Measurements from ENCODE around the gene MAML3.
A peak's percentile ranks its signal among the peaks of the same experiment; 100 is the strongest.

MAML3 gene

DNA sequence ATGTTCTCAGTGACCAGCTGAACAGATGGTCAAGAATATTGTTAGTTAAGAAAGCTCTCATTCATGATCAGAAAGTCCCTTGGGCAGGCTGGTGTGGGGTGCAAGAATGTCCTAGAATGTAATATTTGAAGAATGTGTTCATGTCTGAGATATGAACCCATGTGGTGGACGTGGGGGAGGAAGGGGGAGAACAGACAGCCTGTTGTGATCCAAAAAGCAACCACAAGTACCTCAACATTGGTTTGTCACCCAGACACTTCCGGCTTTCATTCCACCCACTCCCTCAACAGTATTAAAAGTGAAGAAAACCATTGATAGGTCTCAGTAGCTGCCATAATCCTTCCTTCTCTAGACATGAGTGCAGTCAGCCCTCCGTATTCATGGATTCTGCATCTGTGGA is 82.2 kb downstream of the MAML3 start:
- peak; percentile 83 for DNase-seq (ENCODE audit: low read depth)

DNA sequence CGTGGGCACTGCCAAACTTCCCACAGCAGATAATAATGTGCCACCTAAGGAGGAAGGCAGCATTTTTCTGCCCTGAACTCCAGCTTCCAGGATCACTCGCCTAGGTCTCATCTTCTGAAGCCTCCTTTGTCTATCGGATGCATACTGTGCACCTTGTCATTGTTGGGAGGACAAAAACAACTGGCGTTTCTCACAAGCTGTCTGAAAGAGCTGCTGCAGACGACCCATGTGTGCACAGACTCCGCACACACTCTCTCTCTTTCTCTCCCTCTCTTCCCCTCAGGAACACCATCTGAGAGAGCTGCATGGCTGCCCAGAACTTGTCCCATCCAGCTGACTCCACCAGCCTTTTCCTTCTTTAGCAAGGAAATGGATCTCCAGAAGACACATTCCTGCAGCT is 83.0 kb downstream of the MAML3 start:
- no peak for DNase-seq (ENCODE audit: low read depth)

DNA sequence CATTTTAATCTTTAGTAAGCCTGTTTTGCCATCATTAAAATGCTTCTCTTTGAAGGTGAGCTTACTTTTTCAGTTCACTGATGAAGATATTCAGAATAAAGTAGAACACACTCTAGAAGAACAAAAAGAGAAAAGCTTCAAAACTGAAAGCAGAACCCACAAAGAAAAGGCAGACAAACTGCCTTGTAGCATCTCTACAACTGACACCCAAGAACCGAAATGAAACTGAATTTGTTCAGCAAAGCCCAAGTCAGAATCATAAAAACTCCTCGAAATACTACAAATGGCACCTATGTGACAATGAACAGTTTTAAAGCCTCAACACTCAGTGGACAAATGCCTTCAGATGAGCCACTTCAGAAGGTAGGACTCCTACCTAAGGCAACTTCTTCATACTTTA is 83.6 kb downstream of the MAML3 start:
- no peak for DNase-seq (ENCODE audit: low read depth)

DNA sequence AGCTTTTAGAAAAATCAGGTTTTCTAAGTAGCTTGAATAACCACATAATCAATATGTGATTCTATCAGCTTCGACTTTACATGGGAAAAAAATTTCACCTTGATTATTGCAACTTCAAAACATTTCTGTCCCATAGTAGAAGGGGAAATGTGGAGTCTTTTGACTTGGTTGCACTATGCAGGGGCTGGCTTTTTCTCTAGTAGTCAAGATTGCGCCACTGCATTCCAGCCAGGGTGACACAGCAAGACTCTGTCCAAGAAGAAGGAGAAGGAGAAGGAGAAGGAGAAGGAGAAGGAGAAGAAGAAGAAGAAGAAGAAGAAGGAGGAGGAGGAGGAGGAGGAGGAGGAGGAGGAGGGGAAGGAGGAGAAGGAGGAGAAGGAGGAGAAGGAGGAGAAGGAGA is 84.9 kb downstream of the MAML3 start:
- no peak for DNase-seq (ENCODE audit: low read depth)

DNA sequence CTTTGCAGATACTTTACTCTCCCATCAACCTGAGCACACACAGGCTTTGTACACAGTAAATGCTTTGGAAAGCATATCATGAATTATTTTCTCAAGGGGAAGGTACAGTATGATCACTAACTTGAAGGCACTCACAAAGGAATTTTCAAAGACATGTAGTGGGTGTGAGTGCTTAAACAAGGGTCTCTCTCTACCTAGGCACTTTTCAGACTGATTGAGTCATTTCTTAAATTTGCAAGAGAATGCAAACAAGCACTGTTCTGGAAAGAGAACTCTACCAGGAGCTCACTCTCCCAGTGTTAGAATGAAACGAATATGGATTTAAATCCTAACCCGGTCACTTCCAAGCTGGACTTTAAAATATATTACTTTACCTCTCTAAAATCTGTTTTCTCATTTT is 85.7 kb downstream of the MAML3 start:
- no peak for DNase-seq (ENCODE audit: low read depth)

DNA sequence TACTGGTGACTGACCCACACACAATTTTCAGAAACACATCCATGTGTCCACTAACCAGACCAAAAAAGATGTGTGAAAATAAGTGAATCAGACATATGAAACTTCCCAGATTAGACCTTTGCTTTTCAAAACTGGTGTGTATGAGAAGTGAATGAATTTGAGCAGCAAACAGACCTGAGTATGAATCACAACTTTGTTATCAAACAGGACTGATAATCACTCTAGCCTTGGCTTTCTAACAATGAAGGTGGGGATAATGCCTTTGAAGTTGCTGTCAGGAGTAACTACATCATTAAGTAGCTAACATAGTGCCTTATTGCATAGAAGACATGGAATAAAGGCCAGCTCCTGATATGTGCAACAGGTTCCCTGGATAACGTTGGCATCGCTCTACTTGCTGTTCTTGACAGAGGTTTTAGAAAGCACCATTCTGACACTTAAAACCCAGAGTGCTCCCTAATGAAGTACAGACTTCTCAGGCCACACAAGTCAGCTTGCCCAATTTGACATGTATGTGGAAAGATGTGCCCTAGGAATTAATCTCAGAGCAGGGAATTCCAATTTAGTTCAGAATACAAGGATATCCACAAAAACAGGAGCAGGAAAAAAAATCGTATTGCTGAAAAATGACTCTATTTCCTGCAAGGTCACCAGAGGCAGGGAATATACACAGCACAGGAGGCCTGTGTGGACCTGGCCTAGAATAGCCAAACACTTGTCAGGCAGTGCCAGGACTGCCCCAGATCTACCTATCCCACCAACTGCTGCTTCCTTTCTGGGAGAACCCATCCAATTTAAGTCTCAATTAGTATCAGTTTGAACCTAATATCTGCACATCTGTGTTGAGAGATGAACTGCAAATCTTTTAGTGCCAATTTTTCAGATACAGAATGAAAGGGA is 87.7 kb downstream of the MAML3 start:
- no peak for DNase-seq (ENCODE audit: low read depth)

DNA sequence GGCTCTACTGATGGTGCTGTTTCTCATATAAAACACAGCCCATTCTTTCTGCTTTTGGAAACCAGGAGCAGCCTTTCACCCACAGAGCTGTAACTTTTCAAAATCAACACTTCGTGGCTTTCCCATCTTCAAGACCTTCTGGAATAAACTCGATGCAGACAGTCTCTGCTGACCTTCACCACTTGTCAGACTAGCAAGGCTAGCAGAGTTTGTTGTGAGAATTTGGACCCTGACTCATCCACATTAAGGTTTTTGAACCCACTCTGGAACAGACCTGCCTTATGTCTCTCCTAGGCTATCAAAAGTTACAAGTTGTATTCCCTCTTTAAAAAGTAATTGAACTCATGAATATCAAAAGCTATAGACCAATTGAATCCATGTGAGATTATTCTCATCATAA is 88.6 kb downstream of the MAML3 start:
- no peak for DNase-seq (ENCODE audit: low read depth)

DNA sequence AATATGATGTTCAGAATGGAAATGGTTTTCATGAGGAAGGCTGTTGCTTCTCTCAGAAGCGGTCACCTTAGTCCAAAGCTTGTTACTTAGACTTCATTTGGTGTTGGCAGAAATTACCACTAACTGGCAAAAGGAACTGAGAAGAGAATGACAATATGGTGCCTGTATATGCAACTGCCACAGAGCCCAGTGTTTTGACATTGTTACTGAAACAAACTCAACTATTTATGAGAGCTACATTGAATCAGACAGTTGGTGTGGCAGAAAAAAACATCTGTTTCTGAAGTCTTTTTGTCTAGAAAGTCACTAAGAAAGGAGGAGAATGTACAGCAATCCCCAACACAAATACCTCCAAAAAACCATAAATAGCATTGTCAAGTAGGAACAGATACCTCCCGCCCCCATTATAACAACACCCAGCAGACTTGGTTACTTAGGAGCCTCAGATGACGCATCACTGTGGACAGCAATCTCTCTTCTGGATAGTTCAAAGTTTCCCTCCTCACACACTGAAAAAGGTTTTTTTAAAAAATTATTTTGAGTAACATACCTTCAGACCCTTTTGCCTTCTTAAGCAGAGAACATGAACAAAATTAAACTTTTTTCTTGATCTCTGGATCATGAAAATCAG is 92.2 kb downstream of the MAML3 start:
- no peak for DNase-seq (ENCODE audit: low read depth)

DNA sequence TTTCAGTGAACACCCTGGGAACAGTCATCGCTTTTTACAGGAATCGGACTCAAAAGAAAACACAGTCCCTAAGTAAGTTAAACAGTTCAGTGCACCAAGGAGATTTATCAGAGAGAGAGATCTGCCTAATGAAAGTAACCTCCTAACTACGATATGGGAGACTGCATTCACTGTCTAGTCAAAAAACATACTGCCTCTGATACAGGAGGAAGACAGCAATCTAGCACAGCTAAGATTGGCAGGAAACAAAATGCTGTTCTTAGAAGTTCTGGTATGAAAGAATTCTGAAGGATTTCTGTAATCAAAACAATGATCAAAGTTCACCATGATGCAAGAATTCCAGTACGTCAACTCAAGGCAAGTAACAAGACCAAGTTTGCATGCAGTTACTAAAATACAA is 92.8 kb downstream of the MAML3 start:
- DNase-seq (ENCODE audit: low read depth) = no peak

DNA sequence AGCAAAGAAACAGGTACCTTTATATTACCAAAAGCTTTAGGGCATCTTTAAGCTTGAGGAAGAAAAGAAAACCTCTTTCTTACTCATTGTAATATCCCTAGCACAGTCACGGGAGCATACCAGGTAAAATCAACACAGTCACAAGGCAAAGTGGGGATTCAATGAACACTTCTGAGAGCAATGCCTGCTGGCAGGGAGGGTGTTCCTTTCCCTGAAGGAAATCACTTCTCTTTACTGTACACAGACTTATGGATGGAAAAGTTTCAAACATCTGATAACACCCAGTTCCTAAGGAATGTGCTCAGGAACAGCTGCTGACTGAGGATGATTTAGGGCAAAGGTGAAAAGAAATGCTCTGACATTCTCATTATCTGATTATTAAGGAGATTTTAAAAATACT is 94.8 kb downstream of the MAML3 start:
- no peak for DNase-seq (ENCODE audit: low read depth)

DNA sequence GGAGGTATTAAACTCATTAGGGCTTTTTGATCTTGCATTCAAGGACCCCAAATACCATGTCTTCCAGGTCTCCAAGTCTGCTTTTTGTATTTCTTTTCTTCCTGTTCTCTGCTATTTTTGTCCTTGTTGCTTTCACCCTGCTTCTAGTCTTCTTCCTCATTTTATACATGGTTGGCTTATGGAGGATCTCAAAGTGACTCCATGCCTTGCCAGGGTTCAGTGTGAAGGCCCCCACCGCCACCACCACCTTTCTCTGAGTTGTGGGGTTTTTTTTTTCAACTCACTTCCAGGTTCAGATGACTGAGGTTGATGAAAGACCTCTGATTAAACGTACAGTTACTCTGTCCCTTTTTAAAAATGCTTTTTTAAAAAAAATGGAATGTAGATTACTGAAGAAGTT is 96.3 kb downstream of the MAML3 start:
- DNase-seq (ENCODE audit: low read depth) = no peak

DNA sequence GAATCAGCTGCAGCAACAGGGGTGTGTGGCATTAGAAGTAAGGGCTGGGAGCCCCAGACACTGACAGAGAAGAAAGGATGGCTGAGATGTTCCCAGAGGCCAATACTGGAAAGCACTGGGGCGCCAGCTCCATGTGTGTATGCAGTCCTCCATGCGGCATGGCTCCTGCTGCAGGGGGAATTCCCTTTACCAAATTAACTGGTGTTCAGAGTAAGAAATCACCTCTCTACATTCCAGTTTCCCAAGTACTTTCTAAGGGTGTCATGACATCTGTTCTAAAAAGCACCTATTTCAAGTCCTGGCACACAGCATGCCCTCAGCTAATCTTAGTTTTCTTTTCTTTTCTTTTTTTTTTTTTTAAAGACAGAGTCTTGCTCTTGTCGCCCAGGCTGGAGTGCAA is 98.0 kb downstream of the MAML3 start:
- DNase-seq (ENCODE audit: low read depth) = no peak

DNA sequence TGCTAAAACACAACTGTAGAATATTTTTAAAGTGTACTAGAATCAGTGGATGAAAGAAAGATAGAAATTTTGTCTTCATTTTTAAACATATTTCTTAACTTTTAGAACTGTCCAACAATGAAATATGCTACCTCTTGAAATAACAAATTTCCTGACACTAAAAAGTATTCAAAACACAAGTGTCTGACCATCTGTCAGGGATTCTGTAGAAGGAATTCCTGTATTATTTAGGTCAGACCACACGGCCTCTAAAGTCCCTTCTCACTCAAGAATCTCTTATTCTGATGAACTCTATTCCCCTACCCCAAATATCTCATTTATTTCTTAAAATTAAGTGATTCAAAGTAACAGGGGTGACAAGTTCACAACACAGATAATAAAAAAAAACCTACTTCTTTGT is 99.1 kb downstream of the MAML3 start:
- DNase-seq (ENCODE audit: low read depth) = no peak

DNA sequence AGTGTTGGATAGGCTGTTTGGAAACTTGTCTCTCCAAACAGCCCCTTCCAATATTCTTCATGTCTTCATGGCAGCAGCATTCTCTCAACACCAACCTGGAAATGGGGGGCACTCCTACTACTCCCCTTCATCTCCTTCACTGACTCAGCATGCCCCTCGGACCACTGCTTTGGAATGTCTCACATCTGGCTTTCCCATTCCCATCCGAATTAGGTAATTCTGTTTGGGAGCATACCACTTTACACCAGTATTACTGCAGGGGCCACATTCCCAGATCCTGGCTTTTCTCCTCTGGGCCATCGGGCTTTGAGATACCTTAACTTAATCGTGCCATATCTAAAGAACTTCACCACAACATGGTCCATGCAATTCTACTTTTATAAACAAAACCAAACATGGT is 100.8 kb downstream of the MAML3 start:
- DNase-seq (ENCODE audit: low read depth) = no peak

DNA sequence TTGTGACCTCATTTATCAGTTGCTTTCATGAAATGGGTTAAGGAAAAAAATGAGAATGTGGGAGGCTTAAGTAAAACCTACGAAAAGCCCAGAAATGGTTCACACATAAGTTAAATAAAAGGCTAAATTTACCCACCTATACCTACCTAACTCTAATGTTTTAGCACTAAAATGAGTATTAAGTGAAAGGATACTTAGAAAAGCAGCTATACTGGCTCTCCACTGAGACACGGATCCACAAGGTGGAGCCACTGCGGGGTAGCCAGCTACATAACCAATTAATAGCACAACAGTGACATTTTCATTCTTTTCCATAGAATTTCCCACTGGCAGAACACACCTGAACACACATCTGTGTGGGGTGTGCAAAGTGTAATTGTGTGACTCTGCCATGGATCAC is 101.9 kb downstream of the MAML3 start:
- no peak for DNase-seq (ENCODE audit: low read depth)

DNA sequence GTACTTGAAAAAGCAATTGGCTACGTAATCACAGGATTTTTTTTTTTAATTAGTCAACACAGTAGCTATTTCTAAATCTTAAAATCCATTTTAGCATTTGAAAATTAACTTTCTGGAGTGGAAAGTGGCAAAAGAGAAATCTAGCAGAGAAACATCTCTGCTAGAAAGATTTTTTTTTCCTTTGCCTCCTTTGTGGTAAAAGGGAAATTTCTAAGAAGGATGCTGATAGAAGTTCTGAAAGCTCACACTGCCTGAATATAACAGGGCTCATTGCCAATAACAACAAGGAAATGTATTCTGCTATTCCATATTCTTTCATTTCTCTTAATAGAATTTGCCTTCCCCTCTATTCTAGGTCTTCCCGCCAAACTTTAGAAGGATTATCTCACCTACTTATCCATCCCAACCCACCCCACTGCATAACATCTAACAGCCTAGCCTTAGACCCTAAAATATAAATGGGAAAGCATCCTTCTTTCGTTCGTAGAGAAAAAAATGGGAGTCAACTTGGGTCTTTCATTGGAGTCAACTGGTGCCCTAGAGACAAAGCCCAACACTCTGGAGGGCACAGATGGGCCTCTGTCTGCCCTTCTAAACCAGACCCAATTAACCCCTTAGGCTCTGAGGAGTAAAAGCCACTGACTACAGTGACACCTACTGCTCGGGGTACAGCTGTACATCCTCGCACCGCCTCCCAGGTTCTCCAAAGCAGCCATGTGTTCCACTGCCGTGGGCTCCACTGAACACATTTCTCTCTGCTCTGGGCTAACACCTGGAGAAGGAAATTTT is 103.9 kb downstream of the MAML3 start:
- no peak for DNase-seq (ENCODE audit: low read depth)

DNA sequence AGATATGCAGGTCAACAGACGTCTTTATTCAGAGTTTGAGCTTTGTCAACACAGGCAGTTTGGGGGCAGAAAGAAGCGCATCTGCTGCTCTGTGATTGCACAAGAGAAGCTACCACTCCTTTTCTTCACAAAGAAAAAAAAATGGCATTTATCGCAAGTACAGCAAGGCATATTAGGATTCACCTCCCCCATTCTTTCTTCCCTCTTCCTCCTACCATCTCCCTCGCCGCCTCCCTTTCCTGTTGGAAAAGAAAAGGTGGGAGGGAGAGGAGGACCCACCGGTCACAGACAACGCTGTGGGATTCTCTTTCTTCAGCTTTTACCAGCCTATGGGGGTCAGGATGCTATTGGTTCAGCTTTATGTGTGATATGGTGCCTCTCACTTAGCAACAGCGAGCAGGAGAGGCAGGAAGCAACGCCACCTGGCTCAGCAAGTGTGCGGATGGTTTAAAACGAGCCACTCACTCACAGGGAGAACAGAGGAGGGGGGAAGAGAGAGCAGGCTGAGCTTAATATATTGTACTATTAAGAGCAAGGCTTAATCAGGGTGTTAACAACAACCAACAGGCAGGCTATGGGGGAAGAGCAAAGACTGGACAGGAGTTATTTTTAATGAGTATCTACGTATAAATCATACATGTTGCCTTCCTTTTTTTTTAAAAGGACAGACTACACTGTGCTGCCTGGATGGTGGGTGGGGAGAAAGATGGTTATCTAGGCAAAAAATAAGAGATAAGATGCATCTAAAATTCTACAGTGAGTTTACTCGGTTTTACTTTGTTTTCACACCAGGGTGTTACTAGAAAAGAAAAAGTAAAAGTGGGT is 104.7 kb downstream of the MAML3 start:
- no peak for DNase-seq (ENCODE audit: low read depth)

DNA sequence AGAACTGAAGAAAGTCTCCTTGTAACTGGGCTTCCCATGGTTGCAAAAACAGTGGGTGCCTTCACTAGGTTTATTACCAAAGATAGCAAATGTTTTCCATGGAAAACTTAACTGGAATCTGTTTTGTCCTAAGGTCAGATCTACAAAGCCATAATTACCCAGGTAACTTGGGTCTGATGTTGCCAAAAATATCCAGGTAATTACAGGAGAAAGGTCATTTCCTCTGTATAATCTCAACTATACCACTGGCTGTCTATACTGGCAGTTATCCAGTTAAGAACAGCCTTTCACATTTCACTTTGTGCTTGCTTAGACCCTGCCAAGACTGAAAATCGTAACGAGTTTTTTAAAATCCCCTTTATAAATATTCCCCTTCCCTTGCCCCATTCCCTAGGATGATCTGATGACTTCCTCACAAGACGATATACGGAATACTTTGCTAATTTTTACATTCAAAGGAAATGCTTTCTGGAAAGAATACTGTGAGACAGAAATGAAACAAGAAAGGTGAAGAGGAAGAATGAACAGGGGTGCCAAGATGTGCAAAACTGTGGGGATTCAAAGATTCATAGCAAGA is 105.5 kb downstream of the MAML3 start:
- no peak for DNase-seq (ENCODE audit: low read depth)

DNA sequence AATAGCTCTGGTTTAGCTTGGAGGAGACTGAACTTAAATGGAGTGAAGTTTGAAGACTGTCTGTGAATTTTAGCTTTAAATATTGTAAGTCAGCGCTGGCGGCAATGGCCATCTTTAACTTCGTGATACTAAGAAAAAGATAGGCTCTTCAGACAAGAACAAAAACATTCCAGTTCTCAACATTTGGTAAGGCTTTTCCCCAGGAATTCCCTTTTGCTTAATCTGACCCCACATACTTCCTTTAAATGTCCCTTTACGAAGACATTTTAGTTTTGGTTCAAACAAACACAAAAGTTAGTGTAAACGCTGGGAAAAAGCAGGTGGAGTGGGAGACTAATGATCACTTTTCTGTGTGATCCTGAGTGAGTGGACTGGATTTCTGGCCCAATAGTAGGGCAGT is 106.2 kb downstream of the MAML3 start:
- DNase-seq (ENCODE audit: low read depth) = no peak

DNA sequence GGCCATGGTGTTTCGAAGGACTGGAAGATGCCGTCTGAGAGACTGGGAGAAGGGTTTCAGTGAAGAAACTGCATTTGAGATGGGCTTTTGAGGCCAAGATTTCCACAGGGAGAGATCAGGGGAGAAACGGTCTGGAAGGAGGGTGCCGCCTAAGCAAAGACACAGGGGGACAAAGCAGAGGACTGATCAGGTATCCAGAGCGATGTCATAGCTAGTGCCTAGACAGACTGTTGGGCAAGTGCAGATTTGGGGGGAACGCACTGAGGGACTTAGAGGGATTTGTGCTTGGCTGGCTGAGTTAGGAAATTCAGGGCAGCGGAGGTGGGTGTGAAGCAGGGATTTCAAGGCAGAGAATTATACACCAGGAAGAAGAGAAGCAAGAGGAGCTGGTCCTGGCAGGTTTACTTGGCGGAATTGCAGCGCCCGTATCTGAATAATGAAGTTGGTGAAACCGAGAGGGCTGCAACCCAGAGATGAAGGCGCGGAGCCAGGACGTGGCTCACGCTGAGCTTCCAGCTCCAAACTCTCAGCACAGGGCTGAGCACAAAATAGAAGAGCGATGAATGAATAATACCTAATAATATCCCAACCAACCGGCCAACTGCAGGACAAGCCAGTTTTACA is 106.9 kb downstream of the MAML3 start:
- no peak for DNase-seq (ENCODE audit: low read depth)

DNA sequence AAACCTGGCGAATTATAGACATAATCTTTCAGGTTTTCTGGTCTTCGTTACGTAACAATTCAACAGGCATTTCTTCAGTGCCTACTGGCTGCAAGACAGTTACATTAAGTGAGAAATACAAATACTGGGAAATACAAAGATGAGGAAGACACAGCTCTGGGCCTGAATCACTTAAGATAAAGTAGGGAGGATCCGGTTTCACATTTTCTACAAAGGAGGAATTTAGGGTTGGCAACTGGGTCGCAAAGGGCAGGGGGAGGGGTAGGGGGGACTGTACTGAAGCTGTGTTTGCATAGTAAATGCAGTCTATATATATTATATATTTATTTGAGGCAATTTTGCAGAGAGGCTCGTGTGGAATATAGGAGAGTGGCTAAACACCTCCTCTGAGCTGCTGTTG is 107.4 kb downstream of the MAML3 start:
- DNase-seq (ENCODE audit: low read depth) = no peak

All from GM04503 (cell line).